Tibial nerve (tissue), 4 donors: Measurements from ENCODE around the gene CDC42BPB. TPM values are rescaled to one million over a fixed set of nuclear protein-coding genes. Genes with fewer than 3 reads are reported as not detected.

Experiments
- DNase-seq, 2 donors: peaks; one replicate each; pipeline ENCODE4 v3.0.0-alpha.2; 2019; ENCODE audit warnings: low spot score in 2 of 2
- H3K27ac ChIP-seq, 4 donors: fragments of 200-600 bp; sonication (generic) in 3 of 4; one replicate each; pipeline ENCODE4 v1.5.1; 2017 to 2019; ENCODE audit warnings: mild to moderate bottlenecking in 1 of 4
- H3K27me3 ChIP-seq, 2 donors: fragments of 200-600 bp; sonication (generic) in 1 of 2; one replicate each; pipeline versions ENCODE4 v1.5.1 to v1.6.0; 2017 to 2019
- H3K36me3 ChIP-seq, 3 donors: fragments of 200-600 bp; sonication (generic); one replicate each; pipeline ENCODE4 v1.5.1; 2018 to 2019
- H3K4me1 ChIP-seq, 4 donors: fragments of 200-600 bp; sonication (generic) in 3 of 4; one replicate each; pipeline ENCODE4 v1.5.1; 2017 to 2019
- H3K4me3 ChIP-seq, 4 donors: fragments of 200-600 bp; sonication (generic) in 3 of 4; one replicate each; pipeline ENCODE4 v1.5.1; 2017 to 2019; ENCODE audit warnings: mild to moderate bottlenecking in 1 of 4, moderate library complexity in 1 of 4
- H3K9me3 ChIP-seq, 4 donors: fragments of 200-600 bp; sonication (generic) in 3 of 4; one replicate each; pipeline ENCODE4 v1.5.1; 2017 to 2019
- CTCF ChIP-seq, 5 experiments: fragments of 200-600 bp in 3 of 5; fragments of 450-650 bp in 2 of 5; sonication (generic) in 3 of 5; IDR thresholded peaks; one replicate each; pipeline ENCODE4 v1.5.1; 2016 to 2019; ENCODE audit warnings: antibody characterized with exemption in 5 of 5, mild to moderate bottlenecking in 3 of 5, moderate library complexity in 2 of 5
- EP300 ChIP-seq, 2 donors: sonication (generic); formaldehyde crosslinking; IDR thresholded peaks; one replicate each; pipeline ENCODE4 v1.6.1; 2017; ENCODE audit warnings: antibody characterized with exemption in 2 of 2, mild to moderate bottlenecking in 1 of 2
- POLR2A ChIP-seq, 2 donors: fragments of 450-650 bp; IDR thresholded peaks; one replicate each; pipeline ENCODE4 v1.6.1; 2017; ENCODE audit warnings: antibody characterized with exemption in 2 of 2, mild to moderate bottlenecking in 2 of 2, moderate library complexity in 2 of 2
- WGBS, 2 donors: methylation state at CpG; one replicate each; pipeline ENCODE4 v1.1.5; 2018; 5-methylcytosine and 5-hydroxymethylcytosine counted together
- total RNA-seq, 4 donors: library from RNA; depleted of rRNA; stranded (reverse); fragments of >200 nt; gene quantifications; one replicate each; pipeline ENCODE4 v1.1.0, GENCODE V29; 2016

The CDC42BPB gene
- total RNA-seq, 4 donors from 2014 or later: 115 to 172 (median 134) TPM

DNA sequence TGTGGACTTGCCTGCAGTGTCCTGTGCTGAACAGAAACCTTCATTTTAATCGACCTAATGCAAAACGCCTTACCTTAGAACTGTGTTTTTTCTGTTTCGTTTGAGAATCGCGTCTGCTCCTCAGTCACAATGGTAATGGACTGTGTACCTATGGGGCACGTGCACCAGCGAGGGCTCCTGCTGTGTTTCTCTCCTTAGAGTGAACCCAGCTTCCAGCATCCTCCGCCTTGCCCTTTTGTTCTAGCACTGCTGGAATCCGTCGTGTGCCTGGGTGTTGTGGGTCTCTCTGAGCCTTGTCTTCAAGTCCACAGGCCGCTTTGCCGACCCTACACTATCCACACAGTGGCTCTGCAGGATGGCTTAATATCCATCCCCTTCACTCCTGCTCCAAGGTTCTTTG is 131.2 kb downstream of the CDC42BPB start:
- no peak overlapping the region for H3K4me3 ChIP-seq
- no peak for DNase-seq
- TF ChIP-seq POLR2A (IDR thresholded peaks at IDR 0.05) (no peak), EP300 (IDR thresholded peaks at IDR 0.05) (no peak), CTCF (IDR thresholded peaks at IDR 0.05) (no peak)
- H3K4me1 ChIP-seq: peaks cover 0 to 54% (median 44%) of the 10 kb centered on the region in 4 donors
- H3K27ac ChIP-seq: no peak overlapping the region
- no peaks in the 10 kb centered on the region for H3K9me3 ChIP-seq
- no peaks in the 10 kb centered on the region for H3K36me3 ChIP-seq
- 59 to 68% methylated on average over 12 of the region's 12 CpGs for WGBS, 2 donors
- H3K27me3 ChIP-seq: peaks cover 0 to 85% of the 10 kb centered on the region in 2 donors

GRCh38 chr14:102925646-102926045 is 131.7 kb downstream of the CDC42BPB start:
- WGBS, 2 donors: 67 to 73% methylated on average over 11 of the region's 11 CpGs
- no peak for TF ChIP-seq CTCF (IDR thresholded peaks at IDR 0.05)
- TF ChIP-seq EP300 (IDR thresholded peaks at IDR 0.05): no peak
- TF ChIP-seq POLR2A (IDR thresholded peaks at IDR 0.05): no peak
- no peaks in the 10 kb centered on the region for H3K9me3 ChIP-seq
- H3K27ac ChIP-seq: no peak overlapping the region
- no peak for DNase-seq
- no peak overlapping the region for H3K4me3 ChIP-seq
- peaks cover 0 to 51% (median 41%) of the 10 kb centered on the region in 4 donors for H3K4me1 ChIP-seq
- H3K27me3 ChIP-seq: peaks cover 0 to 81% of the 10 kb centered on the region in 2 donors
- H3K36me3 ChIP-seq: no peaks in the 10 kb centered on the region

DNA sequence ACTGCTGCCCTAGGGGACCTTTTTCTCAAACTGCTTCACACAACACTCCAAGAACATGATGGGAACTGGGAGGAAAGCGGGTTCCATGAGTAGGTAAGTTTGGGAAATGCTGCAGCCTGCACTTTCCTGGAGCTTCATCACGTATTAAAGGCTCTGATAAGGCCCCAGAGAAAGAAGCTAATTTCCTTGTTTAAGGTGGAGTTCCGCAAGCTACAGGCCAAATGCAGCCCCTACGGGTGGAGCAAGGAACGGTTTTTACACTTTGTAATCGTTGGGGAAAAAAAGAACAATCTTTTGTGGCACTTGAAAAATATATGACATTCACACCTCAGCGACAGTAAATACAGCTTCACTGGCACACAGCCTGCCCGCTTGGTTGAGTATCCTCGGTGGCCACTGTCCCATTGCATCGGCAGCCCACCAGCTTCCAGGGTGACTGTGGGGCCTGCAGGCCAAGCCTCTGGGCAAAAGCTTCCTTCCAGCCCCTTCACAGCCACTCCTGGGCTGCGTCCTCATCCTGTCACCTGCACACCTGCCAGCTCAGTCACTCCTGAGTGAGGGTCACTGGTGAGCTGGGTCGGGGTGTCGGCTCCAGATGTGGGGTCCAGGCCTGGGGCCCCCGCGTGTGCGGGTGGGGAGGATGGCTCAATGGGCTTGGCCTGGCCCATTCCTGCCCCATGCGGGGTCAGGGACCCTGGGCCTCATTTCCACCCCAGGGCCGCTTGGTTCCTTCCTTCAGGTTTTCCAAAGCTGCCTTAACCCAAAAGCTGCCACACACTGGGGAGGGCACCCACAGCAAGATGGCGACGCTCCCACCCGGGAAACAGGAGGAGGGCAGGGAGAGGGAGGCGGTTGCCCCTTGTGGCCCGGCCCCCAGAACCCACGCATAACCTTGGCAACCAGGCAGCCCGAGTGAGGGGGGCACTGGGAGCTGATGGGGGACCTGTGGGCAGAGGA is 132.4 kb downstream of the CDC42BPB start:
- Histone ChIP-seq H3K4me3 (no peak overlapping the region), H3K9me3 (no peaks in the 10 kb centered on the region), H3K27ac (no peak overlapping the region), H3K27me3 (peaks cover 0 to 76% of the 10 kb centered on the region in 2 donors), H3K36me3 (no peaks in the 10 kb centered on the region), H3K4me1 (peaks cover 0 to 43% (median 34%) of the 10 kb centered on the region in 4 donors)
- 72 to 76% methylated on average over 20 to 25 of the region's 25 CpGs for WGBS, 2 donors
- no peak for TF ChIP-seq CTCF (IDR thresholded peaks at IDR 0.05)
- TF ChIP-seq POLR2A (IDR thresholded peaks at IDR 0.05): no peak
- no peak for DNase-seq

- H3K9me3 ChIP-seq: no peaks in the 10 kb centered on the region
- H3K36me3 ChIP-seq: no peaks in the 10 kb centered on the region
- peak overlapping the region in 1 of 4 donors; percentile 37 for H3K4me3 ChIP-seq
- H3K27me3 ChIP-seq: peaks cover 0 to 67% of the 10 kb centered on the region in 2 donors
- TF ChIP-seq CTCF (IDR thresholded peaks at IDR 0.05): no peak
- no peak for TF ChIP-seq POLR2A (IDR thresholded peaks at IDR 0.05)
- no peak for TF ChIP-seq EP300 (IDR thresholded peaks at IDR 0.05)
- WGBS, 2 donors: 41 to 46% methylated on average over 9 to 10 of the region's 11 CpGs
- DNase-seq: no peak
- peak overlapping the region in 1 of 4 donors; percentile 60 for H3K27ac ChIP-seq
- H3K4me1 ChIP-seq: peaks cover 0 to 34% (median 25%) of the 10 kb centered on the region in 4 donors
These were observed 133.3 kb downstream of the CDC42BPB start for GRCh38 chr14:102923925-102924486.
